NCI-H146 treated with DMSO at 0.1 percent for 48 hours (cell line): Measurements from ENCODE around the gene CDC42EP1.
"Not testable (repeated sequence)": the region's sequence is repeated elsewhere in the genome, so short reads cannot be mapped to it uniquely, and the experiment has no call there.

Experiments
- DNase-seq: peaks from one replicate; lab custom pipeline; 2025; ENCODE audit not compliant: unreplicated experiment; lab: John Stamatoyannopoulos, UW

CDC42EP1 gene

DNA sequence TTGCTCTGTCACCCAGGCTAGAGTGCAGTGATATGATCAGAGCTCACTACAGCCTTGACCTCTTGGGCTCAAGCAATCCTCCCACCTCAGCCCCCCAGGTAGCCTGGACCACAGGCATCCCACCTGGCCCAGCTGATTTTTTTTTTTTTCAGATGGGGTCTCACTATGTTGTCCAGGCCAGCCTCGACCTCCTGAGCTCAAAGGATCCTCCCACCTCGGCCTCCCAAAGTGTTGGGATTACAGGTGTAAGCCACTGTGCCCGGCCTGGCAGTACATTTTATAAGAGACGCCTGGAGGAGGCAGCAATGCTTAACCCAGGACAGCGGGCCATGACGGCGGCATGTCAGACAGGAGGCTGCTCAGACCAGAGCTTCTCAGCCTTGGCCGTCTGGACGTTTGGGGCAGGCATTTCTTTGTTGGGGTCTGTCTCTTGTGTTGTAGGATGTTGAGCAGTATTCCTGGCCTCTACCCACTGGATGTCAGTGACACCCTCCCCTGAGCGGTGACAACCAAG lies 15.3 kb downstream of the CDC42EP1 start:
- no peak for DNase-seq

DNA sequence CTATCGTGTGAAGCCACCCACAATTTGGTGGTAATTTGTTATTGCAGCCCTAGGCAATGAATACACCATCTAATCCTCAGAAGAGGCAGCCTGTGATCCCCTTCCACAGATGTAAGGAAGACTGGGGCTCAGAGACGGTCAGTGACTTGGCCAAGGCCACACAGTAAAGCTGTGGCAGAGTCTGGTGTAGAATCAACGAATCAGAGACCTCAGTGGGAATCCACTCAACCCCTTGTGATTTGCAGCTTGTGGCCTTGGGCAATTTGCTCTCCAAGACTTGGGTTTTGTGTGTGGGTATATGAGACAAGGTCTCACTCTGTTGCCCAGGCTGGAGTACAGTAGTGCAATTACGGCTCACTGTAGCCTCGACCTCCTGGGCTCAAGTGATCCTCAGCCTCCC lies 17.7 kb downstream of the CDC42EP1 start:
- no peak for DNase-seq

DNA sequence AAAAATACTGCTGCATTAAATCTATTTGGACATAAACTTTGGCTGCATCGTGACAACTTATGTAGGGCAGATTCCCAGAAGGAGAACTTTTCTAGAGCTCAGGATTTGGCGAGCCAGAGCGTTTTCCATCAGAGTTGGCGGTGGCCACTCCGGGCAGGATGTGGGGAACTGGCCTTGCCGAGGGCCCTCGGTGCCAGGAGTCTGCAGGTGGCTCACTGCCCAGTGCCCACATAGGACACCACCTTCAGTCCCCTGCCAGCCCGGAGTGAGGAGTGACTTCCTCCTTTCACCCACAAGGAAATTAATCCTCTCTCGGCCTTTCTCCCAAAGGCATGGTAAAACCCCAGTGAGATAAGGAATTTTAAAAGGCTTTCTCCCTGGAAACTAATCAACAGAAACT lies 21.2 kb downstream of the CDC42EP1 start:
- no peak for DNase-seq

DNA sequence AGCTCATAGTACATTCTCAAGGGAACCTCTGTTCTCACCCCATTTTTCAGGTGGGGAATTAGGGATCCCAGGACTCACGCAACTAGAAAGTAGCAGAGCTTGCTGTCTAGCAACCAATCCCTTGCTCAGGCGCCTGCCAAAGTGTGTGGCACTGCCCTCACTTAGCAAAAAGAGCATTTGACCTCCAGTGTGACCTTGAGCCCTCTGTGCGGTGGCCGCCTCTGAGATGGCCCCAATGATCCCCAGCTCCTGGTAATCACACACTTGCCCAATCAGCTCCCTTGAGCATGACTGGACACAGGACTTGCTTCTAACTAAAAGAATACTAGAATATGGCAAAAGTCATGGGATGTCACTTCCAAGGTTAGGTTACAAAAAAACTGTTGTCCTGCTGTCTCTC lies 22.2 kb downstream of the CDC42EP1 start:
- DNase-seq, result no peak

DNA sequence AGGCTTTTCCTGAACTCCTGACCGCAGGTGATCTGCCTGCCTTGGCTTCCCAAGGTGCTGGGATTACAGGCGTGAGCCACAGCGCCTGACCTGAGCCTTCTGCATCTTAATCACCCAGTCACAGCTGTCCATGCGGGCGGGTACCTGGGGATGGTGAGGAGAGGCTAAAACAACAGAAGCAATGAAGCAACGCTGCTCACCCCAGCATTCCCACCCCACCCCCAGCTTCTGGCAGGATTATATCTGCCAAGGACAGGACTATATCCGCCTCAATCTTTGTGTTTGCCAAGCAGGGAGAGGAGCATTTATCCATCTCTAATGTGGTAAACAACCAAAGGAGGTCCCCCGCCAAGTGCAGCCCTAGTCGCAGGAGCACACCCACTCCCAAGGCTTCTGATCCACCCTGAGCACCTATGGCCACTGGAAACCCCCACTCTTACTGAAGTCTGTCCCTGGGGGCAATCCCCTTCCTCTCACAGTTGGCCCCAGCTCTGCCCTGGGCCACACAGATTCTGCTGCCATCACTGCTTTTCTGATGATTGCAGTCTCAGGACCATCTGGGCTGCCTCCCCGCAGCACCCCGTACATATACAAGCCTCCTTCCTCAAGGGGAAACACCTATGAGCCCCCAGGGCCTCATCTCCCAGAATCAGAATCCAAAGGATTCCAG lies 28.4 kb downstream of the CDC42EP1 start:
- DNase-seq, result no peak

DNA sequence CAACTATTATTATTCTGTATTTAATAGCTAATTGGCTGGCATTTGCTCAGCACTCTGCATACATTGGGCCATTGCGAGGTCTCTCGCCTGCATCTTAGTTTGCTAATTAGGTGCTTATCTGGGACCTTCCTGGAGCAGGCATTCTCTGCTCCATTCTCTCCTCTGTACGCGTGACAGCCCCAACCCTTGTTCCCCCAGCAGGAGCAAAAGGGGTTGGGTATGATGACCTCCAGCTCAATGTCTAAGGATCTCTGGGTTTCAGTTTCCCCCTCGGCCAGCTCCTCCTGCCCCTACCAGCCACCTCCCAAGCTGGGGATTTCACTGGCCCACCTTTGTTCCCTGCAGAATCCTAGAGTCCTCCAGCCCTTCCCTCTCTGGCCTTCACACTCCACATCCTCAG lies 29.4 kb downstream of the CDC42EP1 start:
- no peak for DNase-seq

DNA sequence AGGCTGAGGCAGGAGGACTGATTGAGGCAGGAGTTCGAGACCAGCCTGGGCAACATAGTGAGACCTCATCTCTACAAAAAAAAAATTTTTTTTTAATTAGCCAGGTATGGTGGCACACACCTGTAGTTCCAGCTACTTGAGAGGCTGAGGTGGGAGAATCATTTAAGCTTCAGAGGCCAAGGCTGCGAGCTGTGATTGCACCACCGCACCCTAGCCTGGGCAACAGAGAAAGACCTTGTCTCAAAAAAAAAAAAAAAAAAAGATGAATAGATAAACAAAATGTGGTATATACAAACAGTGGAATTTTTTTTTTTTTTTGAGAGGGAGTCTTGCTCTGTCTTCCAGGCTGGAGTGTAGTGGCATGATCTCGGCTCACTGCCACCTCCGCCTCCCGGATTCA lies 30.8 kb downstream of the CDC42EP1 start:
- DNase-seq, result not testable (repeated sequence)

DNA sequence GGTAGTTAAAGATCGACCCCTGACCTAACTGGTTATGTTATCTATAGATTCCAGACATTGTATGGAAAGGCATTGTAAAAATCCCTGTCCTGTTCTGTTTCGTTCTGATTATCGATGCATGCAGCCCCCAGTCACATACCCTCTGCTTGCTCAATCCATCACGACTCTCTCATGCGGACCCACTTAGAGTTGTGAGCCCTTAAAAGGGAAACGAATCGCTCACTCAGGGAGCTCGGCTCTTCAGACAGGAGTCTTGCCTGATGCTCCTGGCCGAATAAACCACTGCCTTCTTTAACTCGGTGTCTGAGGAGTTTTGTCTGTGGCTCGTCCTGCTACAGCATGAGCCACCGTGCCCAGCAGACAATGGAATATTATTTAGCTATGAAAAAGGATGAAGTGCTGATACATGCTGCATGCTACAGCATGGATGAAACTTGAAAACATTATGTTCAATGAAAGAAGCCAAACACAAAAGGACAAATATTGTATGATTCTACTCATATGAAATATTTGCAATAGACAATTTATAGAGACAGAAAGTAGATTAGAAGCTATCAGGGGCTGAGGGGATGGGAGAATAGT lies 31.6 kb downstream of the CDC42EP1 start:
- DNase-seq, result no peak

DNA sequence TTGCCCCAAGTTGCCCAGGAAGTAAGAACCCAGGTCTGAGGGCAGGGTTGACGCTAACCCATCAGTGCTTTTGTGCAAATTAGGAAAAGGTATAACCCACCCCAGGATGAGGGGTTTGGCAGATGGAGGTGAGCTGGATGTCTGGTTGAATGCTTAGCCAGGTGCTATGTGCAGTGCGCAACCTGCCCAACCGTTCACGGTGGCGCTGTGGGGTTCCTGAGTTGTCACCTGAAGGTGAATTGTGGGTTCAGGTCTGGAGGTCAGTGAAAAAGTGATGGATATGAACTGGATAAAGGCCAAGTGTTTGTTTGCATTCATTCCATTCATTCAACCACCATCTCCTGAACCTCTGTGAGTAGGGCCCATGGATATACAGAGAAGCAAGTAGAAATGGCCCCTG lies 34.0 kb downstream of the CDC42EP1 start:
- DNase-seq, result no peak

DNA sequence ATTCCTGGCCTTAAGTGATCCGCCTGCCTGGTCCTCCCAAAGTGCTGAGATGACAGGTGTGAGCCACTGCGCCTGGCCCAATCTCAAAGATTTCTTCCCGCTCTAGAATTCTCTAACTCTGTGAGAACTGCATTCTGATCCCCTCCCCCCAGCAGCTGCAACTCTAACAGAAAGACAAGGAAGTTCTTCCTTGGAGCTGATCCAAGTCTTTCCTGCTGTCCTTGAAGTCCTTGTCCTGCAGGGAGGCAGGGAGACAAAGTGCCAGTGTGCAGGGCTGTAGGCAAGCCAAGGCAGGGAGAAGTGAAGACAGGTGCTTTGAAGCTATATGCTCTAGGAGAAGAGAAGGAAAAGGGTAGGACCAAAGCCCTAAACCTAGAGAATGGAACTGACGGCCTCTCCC lies 38.9 kb downstream of the CDC42EP1 start:
- no peak for DNase-seq

DNA sequence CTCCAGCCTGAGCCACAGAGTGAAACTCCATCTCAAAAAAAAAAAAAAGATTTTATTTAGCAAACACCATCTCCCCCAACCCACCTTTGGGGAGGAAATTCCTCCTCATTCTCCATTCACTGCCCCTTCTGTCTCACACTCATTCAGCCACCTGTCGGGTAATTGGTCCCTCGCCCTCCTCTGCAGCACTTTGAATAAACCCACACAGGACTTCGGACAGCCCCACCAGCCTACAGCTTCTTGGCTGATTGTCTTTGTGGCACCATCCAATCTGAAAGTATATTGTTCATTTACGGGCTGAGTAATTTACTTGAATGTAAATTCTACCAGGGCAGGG lies 40.9 kb downstream of the CDC42EP1 start:
- no peak for DNase-seq

DNA sequence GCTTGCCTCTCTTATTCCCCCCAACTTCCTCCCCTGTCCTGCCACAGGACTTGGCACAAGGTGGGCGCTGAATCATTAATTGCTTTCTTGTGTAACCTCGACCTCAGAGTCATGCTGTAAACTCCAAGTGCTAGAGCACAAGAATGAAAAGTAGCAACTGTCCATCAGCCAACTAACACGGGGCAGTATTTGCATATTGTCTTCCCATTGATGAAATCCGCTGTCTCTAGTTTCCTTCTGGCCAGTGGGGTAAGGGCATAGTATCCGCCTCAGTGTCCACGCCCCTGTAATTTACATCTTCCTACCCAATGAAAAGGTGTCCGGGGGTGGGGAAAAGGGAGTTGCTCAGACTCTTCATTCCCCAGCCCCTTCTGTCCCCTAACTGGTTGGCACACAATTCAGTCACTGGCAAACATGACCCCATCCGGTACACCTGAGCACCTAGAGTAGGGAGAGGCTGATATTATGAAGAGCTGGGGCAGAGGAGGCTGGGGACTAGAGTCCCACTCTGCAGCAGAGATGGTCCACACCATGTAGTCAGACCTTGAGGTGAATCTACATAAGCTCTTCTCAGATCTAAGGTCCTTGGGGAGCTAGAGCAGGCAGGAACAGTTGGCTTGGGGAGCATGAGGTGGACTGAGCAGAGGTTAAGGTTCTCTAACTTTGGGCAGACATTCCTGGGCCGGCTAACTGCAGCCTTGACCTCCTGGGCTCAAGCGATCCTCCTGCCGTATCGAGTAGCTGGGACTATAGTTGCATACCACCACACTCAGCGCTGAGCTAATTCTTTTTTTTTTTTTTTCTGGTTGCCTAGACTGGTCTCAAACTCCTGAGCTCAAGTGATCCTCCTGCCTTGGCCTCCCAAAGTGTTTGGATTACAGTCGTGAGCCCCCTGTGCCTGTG lies 41.5 kb downstream of the CDC42EP1 start:
- peak; percentile 3 for DNase-seq

DNA sequence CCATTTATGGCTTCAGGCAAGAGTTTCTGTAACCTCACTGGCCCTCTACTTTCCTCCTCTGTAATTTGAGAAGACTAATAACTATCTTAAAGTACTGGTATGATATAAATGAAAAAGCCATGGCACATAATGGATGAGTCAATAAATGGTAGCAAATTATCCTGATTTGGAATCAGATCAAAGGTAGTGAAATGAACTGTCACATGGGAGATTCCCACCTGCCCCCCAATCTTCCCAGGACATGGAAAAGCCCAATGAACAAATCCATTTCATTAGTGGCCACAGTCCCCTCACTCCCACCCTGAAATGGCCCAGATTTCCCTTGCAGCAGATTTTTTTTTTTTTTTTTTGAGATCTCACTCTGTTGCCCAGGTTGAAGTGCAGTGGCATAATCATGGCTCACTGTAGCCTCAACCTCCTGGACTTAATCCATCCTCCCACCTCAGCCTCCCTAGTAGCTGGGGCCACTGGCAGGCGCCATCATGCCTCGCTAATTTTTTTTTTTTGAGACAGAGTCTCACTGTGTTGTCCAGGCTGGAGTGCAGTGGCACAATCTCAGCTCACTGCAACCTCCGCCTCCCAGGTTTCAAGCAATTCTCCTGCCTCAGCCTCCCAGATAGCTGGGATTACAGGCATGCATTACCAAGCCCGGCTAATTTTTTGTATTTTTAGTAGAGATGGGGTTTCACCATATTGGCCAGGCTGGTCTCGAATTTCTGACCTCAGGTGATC lies 42.4 kb downstream of the CDC42EP1 start:
- DNase-seq, result not testable (repeated sequence)

DNA sequence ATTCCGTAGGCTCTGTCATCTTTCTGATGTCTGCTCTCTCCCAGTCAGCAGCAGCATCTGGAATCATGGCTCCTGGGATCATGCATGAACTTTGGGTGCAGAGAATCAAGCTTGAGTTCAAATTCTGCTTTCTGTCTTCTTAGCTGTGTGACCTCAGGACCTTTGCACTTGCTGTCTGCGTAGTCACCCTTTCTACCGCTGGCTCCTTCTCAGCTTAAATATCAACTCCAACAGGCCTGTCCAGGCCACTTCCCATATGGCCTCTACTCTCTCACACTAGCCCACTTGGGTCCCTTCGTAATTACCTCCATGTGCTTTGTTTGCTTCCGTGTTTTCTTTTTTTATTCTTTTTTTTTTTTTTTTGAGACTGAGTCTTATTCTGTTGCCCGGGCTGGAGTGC lies 43.8 kb downstream of the CDC42EP1 start:
- no peak for DNase-seq

DNA sequence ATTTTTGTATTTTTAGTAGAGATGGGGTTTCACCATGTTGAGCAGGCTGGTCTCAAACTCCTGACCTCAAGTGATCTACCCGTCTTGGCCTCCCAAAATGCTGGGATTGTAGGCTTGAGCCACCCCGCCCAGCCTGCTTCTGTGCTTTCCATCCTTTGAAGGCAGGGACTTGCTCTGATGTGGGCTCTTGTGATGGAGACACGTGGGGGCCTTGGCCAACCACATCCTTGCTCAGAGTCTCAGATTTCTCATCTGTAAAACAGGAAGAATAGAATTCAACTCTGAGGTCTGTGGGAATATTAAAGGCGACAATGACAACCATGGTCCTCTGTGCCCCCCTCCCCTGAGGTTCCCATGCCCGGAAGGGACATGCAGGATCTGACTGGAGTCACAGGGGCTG lies 44.6 kb downstream of the CDC42EP1 start:
- DNase-seq, result no peak

DNA sequence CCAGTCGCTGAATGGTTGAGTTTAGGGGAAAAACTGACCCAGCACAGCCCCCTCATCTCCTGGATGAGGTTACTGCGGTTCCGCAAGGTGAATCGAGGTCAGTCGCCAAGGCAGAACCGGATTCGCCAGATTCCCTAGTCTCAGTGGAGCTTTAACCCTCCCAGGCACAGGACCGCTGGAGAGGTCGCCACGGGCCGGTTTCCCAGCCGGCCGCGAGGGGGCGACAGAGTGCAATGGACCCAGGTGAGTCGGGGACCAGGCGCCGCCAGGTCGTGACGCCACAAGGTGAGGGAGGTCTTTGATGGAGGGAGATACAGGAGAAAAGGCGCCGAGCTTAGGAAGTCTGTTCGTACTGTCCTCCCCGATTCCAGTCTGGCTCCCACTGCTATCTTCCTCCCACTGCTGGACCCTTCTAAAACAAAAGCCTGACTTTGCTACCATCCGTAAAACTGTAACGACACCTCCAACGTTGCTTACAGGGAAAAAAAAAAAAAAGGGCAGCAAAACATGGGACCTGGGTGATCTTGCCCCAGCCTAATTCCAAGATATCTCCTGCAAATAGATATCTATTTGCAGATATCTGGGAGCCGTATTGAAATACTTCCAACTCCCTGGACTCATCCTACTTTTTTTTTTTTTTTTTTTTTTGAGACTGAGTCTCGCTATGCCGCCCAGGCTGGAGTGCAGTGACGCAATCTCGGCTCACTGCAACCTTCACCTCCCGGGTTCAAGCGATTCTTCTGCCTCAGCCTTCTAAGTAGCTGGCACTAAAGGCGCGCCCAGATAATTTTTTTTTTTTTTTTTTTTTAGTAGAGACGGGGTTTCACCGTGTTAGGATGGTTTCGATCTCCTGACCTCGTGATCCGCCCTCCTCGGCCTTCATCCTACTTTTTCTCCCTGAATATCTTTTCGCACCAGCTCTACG lies 47.0 kb downstream of the CDC42EP1 start:
- peak; percentile 66 for DNase-seq

DNA sequence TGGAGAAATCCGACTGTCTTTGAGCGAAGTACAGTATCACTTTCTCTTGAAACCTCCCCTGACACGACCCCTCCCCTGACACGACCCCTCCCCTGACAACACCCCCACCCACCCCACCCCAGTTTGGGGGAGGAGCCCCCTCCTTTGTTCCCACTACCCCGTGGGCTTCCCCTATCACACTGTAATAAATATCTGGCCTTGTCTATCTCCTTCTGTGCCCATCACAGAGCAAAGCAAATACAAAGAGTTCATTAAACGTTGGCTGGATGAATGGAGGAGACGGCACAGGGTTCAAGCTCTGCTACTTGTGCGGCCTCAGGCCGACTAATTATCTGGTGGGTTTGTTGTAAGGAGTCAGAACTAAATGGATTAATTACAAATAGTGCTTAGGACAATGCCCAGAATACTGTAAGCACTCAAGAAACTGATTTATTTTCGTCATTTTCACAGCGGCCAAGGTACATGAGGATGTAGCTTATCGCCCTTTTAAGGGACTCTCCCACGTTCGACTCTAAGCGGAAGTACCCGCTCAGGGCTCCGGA lies 47.7 kb downstream of the CDC42EP1 start:
- peak; percentile 21 for DNase-seq

DNA sequence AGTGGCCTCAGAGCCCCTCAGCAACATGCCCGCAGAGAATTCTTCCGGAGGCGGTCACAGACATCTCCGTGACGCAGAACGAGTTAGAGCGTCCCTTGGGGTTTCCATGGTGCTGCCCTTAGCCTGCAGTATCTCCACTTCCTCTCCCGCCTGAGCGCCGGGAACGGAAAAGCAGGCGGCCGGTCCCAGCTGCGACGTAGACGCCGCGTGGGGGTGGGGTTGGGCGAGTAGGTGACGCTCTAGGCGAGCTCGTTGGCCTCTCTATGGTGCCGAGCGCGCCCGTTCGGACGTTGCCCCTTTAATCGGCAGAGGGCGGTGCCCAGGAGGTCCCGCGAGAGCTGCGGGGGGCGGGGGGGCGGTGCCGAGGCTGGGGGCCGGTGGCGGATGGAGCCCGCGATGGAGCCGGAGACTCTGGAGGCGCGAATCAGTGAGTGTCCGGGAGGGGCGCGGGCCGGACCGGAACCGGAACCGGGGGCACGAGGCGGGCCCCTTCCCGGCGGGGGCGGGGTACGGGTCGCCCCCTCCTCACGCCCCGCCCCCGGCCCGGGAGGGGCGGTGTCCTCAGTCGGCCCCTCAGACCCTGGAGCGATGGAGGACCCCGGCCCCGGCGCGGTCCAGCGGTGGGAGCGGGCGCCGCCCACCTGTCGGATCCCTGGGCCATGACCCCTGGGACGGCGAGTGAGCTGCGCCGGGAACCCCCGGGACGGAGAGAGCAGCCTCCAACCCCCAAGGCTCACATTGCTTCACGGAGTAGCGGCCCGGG lies 48.4 kb downstream of the CDC42EP1 start, which contains the start of gene GGA1:
Gene GGA1 (plus strand): TSS at position 358 of the 763 bp plus-strand sequence. CDS start 27 bp downstream, at position 385.
- DNase-seq, result peak; percentile 79
